GM06990 (cell line): ENCODE measurements around the gene RASSF8.

Experiments used
- DNase-seq: peaks from one replicate; pipeline ENCODE4 v3.0.0-alpha.2; 2011; ENCODE audit not compliant: insufficient read length; ENCODE audit errors: extremely low read depth
- H3K27me3 ChIP-seq: replicated peaks from 2 replicates; pipeline ENCODE4 v1.6.0; 2011; ENCODE audit warnings: low read length; ENCODE audit not compliant: control insufficient read depth, insufficient read depth
- H3K36me3 ChIP-seq: 2 replicates; pipeline ENCODE4 v1.5.1; 2011; ENCODE audit warnings: low read length; ENCODE audit not compliant: control insufficient read depth, insufficient read depth
- H3K4me3 ChIP-seq: replicated peaks from 2 replicates; pipeline ENCODE4 v1.5.1; 2011; ENCODE audit warnings: low read depth, mild to moderate bottlenecking, control low read depth, low read length
- CTCF ChIP-seq: IDR thresholded peaks from 2 replicates; pipeline ENCODE4 v1.5.1; 2011; ENCODE audit warnings: low read length, control low read depth, mild to moderate bottlenecking, inconsistent platforms; ENCODE audit not compliant: insufficient read depth, poor library complexity, severe bottlenecking

RASSF8 gene

DNA sequence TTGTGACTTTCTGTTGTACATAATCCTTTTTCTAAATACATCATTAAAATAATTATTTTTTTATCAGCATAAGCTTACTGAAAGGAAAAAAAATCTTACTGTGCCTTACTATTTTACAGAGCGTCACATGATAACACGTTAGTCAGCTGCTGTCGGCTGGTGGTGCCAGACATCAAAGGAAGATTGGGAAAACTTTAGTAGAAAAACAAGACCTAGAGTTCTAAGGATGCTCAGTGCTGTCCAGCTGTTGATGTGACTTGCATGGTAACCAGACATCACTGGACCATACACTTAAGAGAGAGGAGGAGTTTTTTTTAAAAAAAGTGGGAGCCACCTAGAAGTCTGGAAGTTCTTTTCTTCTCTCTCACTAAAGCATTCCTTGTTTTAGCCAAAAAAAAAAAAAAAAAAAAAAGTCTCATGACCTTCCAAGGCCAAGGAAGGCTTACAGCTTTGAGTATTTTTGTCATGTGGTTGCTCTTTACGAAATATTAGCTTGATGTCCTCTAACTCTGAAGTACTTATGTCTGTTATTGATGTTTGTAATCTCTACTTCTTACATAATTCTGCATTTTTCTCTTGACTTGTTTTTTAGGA is 4.5 kb downstream of the RASSF8 start:
- DNase-seq, result no peak
- TF ChIP-seq CTCF, result no peak
- no peaks in the 10 kb centered on the region for H3K36me3 ChIP-seq
- H3K27me3 ChIP-seq, result peaks cover 1% of the 10 kb centered on the region
- no peak overlapping the region for H3K4me3 ChIP-seq

DNA sequence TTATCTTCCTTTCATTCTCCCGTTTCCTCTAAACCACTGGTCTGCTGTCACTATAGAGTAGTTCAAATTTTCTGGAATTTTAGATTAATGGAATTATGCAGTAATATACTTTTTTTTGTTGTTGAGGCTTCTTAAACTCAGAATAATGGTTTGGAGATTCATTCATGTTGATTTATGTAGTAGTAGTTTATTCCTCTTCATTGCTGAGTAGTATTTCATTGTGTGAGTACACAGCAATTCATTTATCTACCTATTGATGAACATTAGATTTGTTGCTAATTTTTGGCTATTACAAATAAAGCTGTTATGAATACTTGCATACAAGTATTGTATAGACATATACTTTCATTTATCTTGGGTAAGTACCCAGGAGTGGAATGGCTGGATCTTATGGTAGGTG is 7.2 kb downstream of the RASSF8 start:
- no peak for TF ChIP-seq CTCF
- Histone ChIP-seq H3K4me3 (no peak overlapping the region), H3K27me3 (peaks cover 1% of the 10 kb centered on the region), H3K36me3 (no peaks in the 10 kb centered on the region)
- DNase-seq, result no peak

DNA sequence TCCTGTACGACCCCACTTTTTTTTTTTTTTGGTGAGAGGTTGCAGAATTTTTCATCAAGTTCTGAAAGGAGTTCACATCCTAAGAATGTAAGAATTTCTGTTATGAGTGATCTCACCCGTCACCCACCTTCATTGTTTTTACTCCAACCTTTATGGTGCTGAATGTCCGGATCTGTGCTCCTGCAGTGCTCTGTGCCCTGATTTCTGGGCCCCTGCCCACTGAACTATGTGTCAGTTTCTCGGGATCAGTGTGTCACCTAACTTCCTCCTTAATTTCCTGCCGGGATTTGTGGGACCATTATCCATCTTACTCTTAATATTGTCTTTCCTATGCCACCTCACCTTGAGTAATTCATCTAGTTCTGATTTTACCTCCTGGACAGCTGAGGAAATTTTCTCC is 11.6 kb downstream of the RASSF8 start:
- DNase-seq, result no peak
- no peak overlapping the region for H3K4me3 ChIP-seq
- no peak for TF ChIP-seq CTCF
- H3K27me3 ChIP-seq, result peaks cover 1% of the 10 kb centered on the region; the same call in 1 of the 2 replicates
- H3K36me3 ChIP-seq, result no peaks in the 10 kb centered on the region

DNA sequence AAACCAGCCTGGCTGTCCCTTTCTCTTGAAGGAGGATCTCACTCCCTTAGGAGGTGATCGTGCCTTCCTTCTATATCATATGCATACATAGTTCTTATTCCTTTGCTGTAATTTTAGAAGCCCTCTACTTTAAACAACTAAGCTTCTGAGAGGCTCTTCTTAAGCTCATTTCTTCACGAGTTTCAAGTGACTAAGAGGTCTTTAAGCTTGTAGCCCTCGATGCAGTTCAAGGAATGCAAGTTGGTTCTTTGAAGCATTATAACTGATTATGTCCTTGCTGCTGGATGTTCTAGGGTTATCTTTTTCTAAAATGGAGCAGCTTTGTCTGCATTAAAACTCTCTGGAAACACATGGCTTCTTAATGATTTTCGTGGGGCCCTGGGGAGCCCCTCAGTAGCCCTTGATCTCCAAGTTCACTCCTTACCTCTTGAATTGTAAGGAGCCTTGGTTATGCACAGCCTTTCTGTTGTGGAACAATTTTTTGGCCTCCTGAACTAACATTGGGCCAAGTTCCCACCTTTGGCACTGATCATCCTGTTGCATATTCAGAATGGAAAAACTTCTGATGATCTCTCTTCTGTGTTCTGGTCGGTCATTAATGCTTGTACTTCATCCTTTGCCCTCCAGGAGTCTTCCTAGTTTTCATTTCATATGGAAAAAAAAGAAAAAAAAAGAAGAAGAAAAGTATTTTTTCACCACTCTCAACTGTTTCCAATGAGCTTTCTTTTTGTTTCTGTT is 12.6 kb downstream of the RASSF8 start:
- peaks cover 1% of the 10 kb centered on the region; the same call in 1 of the 2 replicates for H3K27me3 ChIP-seq
- H3K36me3 ChIP-seq, result no peaks in the 10 kb centered on the region
- no peak overlapping the region for H3K4me3 ChIP-seq
- TF ChIP-seq CTCF, result no peak
- no peak for DNase-seq

GRCh38 chr12:25971654-25972041 is 13.2 kb downstream of the RASSF8 start:
- no peak for DNase-seq
- Histone ChIP-seq H3K27me3 (peaks cover 1% of the 10 kb centered on the region; the same call in 1 of the 2 replicates), H3K36me3 (no peaks in the 10 kb centered on the region), H3K4me3 (no peak overlapping the region)
- TF ChIP-seq CTCF, result no peak
